UCSD-AML1 (cell line): Measurements from ENCODE around the gene SCAF8.

ENCODE experiments used
- DNase-seq: peaks from one replicate; lab custom pipeline; 2025; ENCODE audit not compliant: unreplicated experiment; lab: John Stamatoyannopoulos, UW

Gene SCAF8

GRCh38 chr6:154824076-154824475 lies 90.9 kb downstream of the SCAF8 start:
- DNase-seq = no peak

DNA sequence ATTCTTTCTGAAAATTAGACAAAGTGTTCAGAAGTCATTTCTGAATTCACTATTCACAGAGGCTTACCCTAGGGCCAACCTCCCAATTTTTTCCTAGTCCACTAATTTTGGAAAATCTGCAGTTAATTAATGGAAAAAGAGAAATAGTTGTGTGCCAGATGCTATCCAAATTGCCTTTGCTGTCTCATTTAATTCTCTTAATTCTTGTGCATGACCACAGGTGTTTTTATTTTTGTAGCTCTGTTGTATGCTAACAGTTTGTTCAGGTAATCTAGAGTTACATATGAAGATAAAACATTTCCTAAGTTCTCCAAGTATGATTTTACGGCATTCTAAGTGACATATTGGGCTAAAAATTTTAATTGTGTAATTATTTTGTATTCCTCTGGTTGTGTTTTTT lies 96.8 kb downstream of the SCAF8 start:
- no peak for DNase-seq

GRCh38 chr6:154830771-154831170 lies 97.6 kb downstream of the SCAF8 start:
- DNase-seq = no peak

DNA sequence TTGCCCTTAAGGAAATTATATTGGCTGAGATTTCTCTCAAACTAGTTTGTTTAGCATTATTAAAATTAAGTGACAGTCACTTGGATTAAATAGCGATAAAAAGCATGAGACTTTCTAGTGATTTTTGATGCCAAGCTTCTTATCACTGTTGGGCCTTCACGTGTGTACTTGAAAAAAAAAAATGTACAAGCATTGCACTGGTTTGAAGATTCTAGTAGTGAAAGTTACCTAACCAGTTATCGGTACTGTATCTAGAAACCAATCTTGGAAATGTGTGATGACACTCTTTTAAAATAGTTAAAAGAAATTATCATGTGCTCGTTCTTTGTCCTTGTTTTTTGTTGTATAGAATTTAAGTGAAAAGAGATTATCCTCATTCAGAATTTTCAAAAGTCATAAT lies 102.1 kb downstream of the SCAF8 start:
- no peak for DNase-seq

- DNase-seq = no peak
Observed at GRCh38 chr6:154839546-154839945, 106.3 kb downstream of the SCAF8 start.

- DNase-seq = no peak
Observed at GRCh38 chr6:154840363-154840762, 107.1 kb downstream of the SCAF8 start.

- DNase-seq = no peak
Observed at GRCh38 chr6:154841109-154841508, 107.9 kb downstream of the SCAF8 start.

DNA sequence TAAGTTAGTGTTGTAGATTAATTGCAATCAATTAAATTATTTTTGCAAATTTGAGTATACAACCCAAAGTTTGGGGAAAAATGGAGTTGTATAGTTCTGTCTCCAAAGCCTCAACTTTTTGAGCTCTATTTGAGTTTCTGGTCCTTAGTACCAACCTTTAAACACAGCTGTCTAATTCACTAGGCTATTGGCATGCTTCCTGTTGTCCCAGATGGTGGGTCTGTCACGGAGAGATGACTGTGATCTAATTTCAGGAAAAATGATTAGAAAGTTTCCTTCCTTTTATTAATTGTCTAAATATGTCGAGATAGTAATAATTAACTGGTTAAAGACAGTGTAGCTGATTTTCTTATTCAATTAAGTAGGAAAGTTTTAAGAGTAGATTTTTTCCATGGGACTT lies 109.6 kb downstream of the SCAF8 start:
- DNase-seq = no peak

DNA sequence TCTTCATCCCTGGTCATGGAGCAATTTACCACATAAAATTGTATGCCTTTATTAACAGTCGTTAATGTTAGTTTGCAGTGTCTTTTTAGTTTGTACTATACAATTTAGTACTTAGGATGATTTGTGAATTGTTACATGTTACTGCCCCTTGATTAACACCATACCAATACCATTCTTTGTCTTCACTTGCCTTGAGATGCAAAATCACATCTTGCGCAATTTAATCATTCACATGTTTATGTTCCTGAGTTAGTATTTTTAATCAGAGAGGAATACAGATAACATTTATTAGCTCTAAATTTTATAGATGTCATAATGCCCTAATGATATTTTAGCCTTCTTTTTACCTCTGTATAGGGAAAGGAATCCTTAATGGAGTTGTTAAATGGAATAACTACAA lies 114.1 kb downstream of the SCAF8 start:
- no peak for DNase-seq

- no peak for DNase-seq
Observed at GRCh38 chr6:154848580-154848979, 115.4 kb downstream of the SCAF8 start.

DNA sequence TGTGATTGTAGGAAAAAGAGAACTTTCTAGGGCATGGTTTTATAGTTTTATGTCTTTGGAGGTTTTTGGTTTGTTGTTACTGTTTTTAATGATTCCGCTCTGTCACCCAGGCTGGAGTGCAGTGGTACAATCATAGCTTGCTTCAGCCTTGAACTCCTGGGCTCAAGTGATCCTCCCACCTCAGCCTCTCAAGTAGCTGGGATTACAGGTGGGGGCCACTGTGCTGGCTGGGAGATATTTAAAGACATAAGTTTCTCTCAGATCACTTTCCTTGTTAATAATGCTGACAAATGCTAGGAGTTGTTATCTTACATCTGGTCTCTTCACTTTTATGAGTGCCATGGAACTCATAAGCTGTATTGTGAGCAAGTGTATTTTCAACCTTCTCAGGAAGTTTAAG lies 116.3 kb downstream of the SCAF8 start:
- DNase-seq = no peak

DNA sequence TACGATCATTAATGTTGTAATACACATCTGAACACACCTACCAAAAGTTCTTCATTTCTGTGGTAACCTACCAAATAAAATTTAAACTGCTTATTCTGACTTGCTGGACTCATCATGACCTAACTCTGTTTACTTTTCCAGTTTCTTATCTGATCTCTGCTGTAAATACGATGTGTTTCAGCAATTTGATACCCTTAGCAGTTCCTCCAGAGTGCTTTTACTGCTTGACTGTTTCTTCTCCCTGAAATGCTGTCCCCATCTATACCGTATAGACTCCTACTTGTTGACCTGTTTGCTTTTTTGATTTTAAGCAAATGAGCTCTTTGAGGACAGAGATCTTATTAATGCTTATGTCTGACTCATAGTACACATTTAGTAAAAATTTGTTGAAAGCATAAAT lies 119.5 kb downstream of the SCAF8 start:
- DNase-seq = no peak

DNA sequence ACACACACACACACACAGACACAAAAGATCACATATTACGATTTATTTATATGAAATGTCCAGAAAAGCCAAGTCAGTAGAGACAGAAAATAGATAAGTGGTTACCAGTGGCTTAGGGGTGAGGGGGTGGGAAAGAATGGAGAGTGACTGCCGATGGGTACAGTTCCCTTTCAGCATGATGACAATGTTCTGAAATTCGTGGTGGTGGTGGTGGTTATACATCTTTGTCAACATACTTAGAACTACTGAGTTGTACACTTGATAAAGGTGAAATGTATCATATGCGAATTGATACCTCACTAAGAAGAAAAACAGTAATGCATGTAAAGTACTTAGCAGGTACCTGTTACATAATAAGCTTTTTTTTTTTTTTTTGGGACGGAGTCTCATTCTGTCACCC lies 124.3 kb downstream of the SCAF8 start:
- no peak for DNase-seq

DNA sequence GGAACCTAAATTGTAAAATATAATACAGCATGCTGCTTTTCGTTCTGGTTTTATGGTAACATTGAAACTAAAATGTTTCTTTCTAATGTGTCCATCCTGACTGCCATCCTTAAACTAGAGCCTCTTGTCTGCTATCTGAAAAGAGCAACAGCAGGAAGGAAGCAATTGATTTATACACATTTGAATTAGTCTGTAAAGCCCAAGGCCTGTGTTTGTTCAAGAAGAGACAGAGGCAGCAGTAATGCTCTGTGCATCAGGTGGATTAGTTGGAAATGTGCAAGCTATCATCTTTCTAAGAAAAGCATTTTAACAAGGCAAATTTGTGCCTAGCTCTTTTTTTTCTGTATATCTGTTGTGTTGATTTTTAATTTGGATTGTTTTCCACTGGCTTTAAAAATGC lies 128.6 kb downstream of the SCAF8 start:
- DNase-seq = no peak

DNA sequence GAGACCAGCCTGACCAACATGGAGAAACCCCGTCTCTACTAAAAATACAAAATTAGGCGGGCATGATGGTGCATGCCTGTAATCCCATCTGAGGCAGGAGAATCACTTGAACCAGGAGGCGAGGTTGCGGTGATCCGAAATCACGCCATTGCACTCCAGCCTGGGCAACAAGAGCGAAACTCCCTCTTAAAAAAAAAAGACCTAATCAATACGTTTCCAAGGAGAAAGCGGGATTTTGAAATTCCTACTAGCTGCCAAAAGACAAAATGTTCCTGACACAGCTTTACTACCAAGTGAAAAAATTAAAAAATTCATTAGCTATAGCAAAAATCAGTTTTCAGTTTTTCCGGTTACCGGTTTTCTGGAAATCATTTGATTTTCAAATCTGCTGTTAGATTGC lies 129.3 kb downstream of the SCAF8 start:
- no peak for DNase-seq

GRCh38 chr6:154864066-154864430 lies 130.8 kb downstream of the SCAF8 start:
- DNase-seq = no peak

DNA sequence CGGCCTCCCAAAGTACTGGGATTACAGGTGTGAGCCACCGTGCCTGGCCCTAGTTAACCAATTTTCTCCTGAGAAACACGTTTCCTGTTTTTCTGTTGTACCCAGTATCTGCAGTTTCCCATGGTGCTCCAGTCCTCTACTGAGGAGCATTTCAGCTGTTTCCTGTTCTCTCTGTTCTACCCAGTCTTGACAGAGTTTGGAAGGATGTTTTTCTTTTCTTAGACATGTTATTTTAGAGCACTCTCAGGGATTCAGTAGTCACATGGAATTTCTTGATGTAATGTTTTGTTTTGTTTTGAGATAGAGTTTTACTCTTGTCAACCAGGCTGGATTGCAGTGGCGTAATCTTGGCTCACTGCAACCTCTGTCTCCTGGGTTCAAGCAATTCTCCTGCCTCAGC lies 132.1 kb downstream of the SCAF8 start:
- DNase-seq = no peak

DNA sequence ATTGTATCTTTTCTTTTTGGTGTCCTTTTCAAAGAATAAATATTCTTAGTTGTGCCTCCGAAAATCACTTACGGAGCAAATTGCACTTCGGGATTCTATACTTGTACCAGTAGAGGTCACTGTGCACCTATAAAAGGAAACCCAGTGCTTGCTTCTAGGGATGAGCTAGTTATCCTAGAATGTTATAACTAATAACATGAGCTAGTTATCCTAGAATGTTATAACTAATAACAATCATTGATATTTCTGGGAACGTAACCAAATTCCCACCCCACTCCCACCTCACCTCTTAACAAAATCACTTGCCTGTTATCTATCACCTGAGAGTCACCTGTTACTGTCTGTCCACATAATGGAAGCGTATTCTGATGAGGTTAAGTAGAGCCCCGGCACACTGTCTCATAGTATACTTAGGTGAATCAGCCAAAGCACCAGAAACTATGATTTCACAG lies 135.0 kb downstream of the SCAF8 start:
- no peak for DNase-seq

- DNase-seq = no peak
Observed at GRCh38 chr6:154872542-154873114, 139.4 kb downstream of the SCAF8 start.

DNA sequence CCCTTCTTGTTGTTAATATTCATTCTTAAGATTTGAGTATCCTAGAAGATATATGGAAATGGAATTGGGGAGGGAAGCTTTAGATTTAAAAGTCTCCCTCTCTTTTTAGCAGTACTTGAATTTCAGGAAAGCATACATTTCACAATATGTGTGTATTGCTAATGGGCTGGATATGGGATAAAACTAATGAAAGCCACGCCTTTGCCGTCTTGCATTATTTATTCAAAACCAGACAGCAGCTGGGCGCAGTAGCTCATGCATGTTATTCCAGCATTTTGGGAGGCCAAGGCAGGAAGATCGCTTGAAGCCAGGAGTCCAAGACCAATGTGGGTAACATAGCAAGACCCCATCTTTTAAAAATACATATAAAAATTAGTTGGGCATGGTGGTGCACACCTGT lies 140.3 kb downstream of the SCAF8 start:
- DNase-seq = no peak

DNA sequence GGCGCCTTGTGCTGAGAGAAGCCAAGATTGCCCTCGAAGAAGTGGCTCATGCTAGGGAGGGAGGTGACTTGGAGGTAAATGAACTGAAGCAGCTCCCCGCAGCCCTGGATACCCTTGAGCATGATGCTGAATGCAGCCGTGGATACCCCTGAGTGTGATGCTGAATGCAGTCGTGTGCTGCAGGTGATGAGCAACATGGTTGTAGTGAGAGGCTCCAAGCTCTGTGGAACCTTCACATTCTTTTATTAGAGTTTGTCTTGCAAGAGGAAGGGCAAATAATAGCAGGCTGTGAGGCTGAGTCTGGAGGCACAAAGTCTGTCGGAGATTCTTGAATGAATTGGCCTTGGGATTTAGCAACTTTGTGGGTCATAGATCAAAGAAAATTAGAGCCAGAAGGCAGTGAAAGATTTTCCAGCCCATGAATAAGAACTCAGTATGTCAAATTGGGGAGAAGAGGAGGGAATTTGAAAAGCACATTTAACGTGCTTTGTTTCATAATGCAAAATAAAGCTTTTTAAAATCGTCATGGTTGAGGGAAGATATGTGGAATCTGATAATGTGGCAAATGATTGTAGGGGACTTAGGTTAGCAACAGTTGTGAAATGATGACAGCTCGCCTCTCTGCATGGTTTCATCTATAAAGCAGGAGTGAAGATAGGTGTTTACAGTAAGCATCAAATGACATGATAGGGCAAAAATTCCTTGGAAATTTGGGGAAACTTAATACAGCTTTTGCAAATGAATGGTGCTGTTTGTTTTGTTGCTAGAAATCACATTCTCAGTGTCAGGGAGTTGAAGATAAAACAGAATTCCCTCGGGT lies 141.8 kb downstream of the SCAF8 start:
- DNase-seq = no peak

DNA sequence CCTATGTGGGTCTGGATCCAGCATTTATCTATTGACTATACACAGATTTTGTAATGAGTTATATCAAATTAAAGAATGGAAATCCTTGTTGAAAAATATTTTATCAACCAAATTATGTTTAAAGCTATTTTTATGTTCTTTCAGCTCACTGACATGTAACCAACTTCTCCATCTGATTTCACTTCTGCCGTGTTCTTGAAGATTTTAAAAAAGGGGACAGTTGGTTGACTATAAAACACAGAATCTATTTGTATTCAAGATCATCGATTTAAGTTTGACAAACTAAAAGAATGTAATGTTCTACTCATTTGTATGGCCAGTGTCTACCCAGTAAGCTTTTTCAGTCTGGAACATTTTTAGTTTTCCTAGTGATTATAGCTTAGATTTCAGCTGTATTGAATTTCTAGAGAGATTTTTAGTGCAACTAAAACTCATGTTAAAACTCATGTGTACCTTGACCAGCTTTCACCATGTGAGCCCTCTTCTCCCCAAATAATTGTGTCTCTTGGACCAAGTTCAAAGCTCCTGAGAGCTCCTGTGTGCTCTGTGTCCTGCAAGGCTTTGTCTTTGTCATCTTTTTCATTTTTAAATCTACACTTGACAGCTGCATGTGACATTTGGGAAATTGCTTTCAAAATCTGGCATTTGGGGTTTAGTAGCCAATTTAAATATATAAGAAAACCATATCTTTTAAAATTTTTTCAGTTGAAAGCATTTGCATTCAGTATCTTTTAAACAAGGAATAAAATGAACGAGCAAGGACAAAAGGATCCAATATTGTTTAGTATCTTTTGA lies 143.5 kb downstream of the SCAF8 start:
- DNase-seq = no peak
